CD4-positive, alpha-beta memory T cell (primary cell): ENCODE results near the gene QSOX2. TPM values are rescaled to one million over a fixed set of nuclear protein-coding genes. Genes with fewer than 3 reads are reported as not detected.

Experiments
- CTCF ChIA-PET: fragments of 350-600 bp; sonication (Branson Sonifier 250); formaldehyde crosslinking; loops from one replicate; lab custom pipeline; 2021; ENCODE audit warnings: inconsistent platforms; ENCODE audit not compliant: partially characterized antibody; lab: Charles Lee
- POLR2A ChIA-PET: fragments of 350-600 bp; sonication (Branson Sonifier 250); formaldehyde crosslinking; loops from one replicate; lab custom pipeline; 2021; ENCODE audit not compliant: partially characterized antibody; lab: Charles Lee
- DNase-seq, 5 donors: peaks; one replicate each; pipeline versions ENCODE4 v3.0.0 to v3.0.0-alpha.2; 2020 to 2022; ENCODE audit warnings: mixed read lengths in 1 of 5
- H3K27ac ChIP-seq: one replicate; pipeline ENCODE4 v1.7.0; 2013; ENCODE audit warnings: low read depth, low read length
- H3K27me3 ChIP-seq: 2 replicates; pipeline ENCODE4 v1.7.0; 2013; ENCODE audit warnings: mild to moderate bottlenecking, low read length, moderate library complexity; ENCODE audit not compliant: insufficient read depth
- H3K36me3 ChIP-seq: 2 replicates; pipeline ENCODE4 v1.7.0; 2013; ENCODE audit warnings: mild to moderate bottlenecking, low read length, moderate library complexity; ENCODE audit not compliant: insufficient read depth
- H3K4me1 ChIP-seq: 2 replicates; pipeline ENCODE4 v1.7.0; 2013; ENCODE audit warnings: mild to moderate bottlenecking, low read length, moderate library complexity; ENCODE audit not compliant: insufficient read depth
- H3K4me3 ChIP-seq, 2 donors: one replicate each; pipeline ENCODE4 v1.7.0; 2013; ENCODE audit warnings: low read length in 2 of 2, mild to moderate bottlenecking in 1 of 2
- H3K9me3 ChIP-seq, 2 donors: one replicate each; pipeline ENCODE4 v1.7.0; 2013; ENCODE audit warnings: low read length in 2 of 2, control low read depth in 1 of 2; ENCODE audit not compliant: control insufficient read depth in 1 of 2
- H3K27ac Mint-ChIP-seq, 7 donors: one replicate each; pipeline ENCODE4 v1.8.0; 2020 to 2021; ENCODE audit warnings: mixed read lengths in 7 of 7, mild to moderate bottlenecking in 6 of 7, inconsistent platforms in 3 of 7, moderate library complexity in 3 of 7
- H3K27me3 Mint-ChIP-seq, 2 donors: one replicate each; pipeline ENCODE4 v1.8.0; 2020 to 2021; ENCODE audit warnings: mixed read lengths in 2 of 2
- H3K36me3 Mint-ChIP-seq, 2 donors: one replicate each; pipeline ENCODE4 v1.8.0; 2020 to 2021; ENCODE audit warnings: mixed read lengths in 2 of 2, inconsistent platforms in 1 of 2, mild to moderate bottlenecking in 1 of 2
- H3K4me1 Mint-ChIP-seq, 4 donors: one replicate each; pipeline ENCODE4 v1.8.0; 2020 to 2021; ENCODE audit warnings: mixed read lengths in 4 of 4, mild to moderate bottlenecking in 1 of 4
- H3K4me3 Mint-ChIP-seq, 8 donors: one replicate each; pipeline ENCODE4 v1.8.0; 2020 to 2021; ENCODE audit warnings: mixed read lengths in 8 of 8, mild to moderate bottlenecking in 7 of 8, moderate library complexity in 6 of 8, inconsistent platforms in 3 of 8
- H3K9me3 Mint-ChIP-seq, 8 donors: one replicate each; pipeline ENCODE4 v1.8.0; 2020 to 2021; ENCODE audit warnings: mixed read lengths in 8 of 8, mild to moderate bottlenecking in 5 of 8, inconsistent platforms in 3 of 8, moderate library complexity in 1 of 8
- intact Hi-C: fragments of 100-400 bp; cut with micrococcal nuclease; formaldehyde crosslinking; loops from one replicate; pipeline ENCODE4 v1.15.1; 2023
- polyA plus RNA-seq, 2 donors: library from polyadenylated mRNA; unstranded; fragments of 300-500 nt; fragmentation: Illumina TruSeq; gene quantifications; one replicate each; pipeline ENCODE4 v1.2.3, GENCODE V29; 2021
- total RNA-seq, 2 experiments: library from RNA; stranded (reverse); gene quantifications; one replicate each; pipeline ENCODE4 v1.2.3, GENCODE V29; 2021

Gene QSOX2
- total and polyA plus RNA-seq, 4 experiments from 2014 or later, result 0.35 to 15.0 (median 7.9) TPM

DNA sequence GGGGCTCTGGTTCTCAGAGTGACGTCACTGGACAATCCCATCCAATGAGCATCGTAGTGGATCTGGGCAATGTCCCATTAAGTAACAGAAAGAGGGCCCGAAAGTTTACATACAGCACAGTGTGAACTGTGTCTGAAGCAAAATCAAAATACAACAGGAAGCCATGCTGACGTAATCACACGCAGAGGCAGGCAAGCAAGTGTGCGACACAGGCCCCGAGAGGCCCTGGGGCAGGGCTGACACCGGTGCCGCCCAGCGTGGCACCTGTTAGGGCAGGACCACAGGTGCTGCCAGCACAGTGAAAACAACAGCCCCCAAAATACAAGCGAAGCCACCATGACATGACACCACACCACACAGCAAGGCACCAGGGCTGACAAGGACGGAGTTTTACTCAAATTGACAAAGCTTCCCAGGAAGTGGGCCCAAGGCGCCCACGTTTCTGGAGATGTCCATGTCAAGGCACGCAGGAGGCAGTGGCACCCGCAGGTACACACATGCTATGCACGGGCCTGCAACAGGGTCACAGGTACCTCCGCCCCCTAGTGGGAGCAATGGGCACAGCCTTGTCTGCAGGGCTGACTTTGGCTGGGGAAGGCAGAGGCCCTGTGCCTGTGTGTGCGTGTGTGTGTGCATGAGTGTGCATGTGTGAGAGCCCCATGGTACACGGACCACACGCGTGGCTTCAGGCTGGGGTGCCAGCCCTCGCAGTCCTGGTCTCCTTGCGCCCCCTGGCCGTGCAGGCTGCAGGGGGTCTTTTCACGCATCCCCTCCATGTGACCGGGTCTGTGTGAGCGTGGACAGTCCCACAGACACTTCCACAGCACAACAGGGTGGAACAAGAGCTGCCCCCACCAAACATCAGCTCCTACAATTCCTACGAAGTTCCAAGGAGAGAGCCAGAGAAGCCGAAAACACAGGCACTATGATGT lies 19.6 kb downstream of the QSOX2 start:
- intact Hi-C loops, result no loop called here
- H3K27ac Mint-ChIP-seq, result peak overlapping the region; percentile 88 to 99 (median 97)
- H3K4me3 Mint-ChIP-seq, result peak overlapping the region; percentile 37 to 78 (median 70)
- peaks cover 0 to 2% (median 0%) of the 10 kb centered on the region in 8 donors for H3K9me3 Mint-ChIP-seq
- Histone ChIP-seq H3K27ac (peak overlapping the region; percentile 68), H3K27me3 (no peaks in the 10 kb centered on the region), H3K9me3 (no peaks in the 10 kb centered on the region), H3K4me3 (peak overlapping the region in 1 of 2 donors; percentile 2), H3K4me1 (peaks cover 40% of the 10 kb centered on the region), H3K36me3 (peaks cover 19% of the 10 kb centered on the region)
- DNase-seq, result peak; percentile 73 to 82 (median 77)
- POLR2A ChIA-PET, result interaction anchor here (0.6 to 1.3 kb wide), 2 partner anchors 19 to 41 kb away, joined by 3 read pairs; no protein-coding TSS in a partner anchor
- H3K4me1 Mint-ChIP-seq, result peaks cover 18 to 51% (median 22%) of the 10 kb centered on the region in 4 donors
- CTCF ChIA-PET, result interaction anchor here (0.6 to 1.5 kb wide), 3 partner anchors 9 to 14 kb away, joined by 3 to 4 read pairs (median 3); no protein-coding TSS in a partner anchor
- H3K36me3 Mint-ChIP-seq, result peaks cover 16 to 38% of the 10 kb centered on the region in 2 donors
- no peaks in the 10 kb centered on the region for H3K27me3 Mint-ChIP-seq

DNA sequence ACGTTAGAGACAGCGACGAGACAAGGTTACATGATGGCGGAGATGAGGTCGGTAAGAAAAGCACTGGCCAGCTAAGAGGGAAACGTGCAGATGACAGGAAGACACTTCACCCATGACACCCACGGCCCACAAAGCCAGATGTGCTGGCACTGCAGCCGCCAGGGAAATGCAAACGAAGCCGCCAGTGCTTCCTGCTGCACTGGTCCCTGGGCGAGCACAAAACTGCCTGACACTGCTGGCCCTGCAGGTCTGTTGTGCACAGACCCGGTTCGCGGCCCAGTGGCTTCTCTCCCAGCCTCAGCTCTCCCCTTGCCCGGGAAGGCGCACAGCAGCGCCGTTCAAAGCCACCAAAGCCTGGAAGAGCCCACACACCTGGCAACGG lies 20.3 kb downstream of the QSOX2 start:
- Histone ChIP-seq H3K9me3 (no peaks in the 10 kb centered on the region), H3K4me1 (peaks cover 46% of the 10 kb centered on the region), H3K36me3 (peaks cover 21% of the 10 kb centered on the region), H3K27me3 (no peaks in the 10 kb centered on the region), H3K4me3 (peak overlapping the region in 1 of 2 donors; percentile 2), H3K27ac (peak overlapping the region; percentile 68)
- no peaks in the 10 kb centered on the region for H3K27me3 Mint-ChIP-seq
- H3K9me3 Mint-ChIP-seq, result no peaks in the 10 kb centered on the region
- H3K36me3 Mint-ChIP-seq, result peaks cover 20 to 43% of the 10 kb centered on the region in 2 donors
- intact Hi-C loops, result no loop called here
- peaks cover 17 to 50% (median 24%) of the 10 kb centered on the region in 4 donors for H3K4me1 Mint-ChIP-seq
- ChIA-PET CTCF (interaction anchor here (0.6 to 1.5 kb wide), 4 partner anchors 8 to 20 kb away, joined by 3 to 6 read pairs (median 4); no protein-coding TSS in a partner anchor), POLR2A (interaction anchor here (0.6 to 1.3 kb wide), 4 partner anchors 19 to 42 kb away, joined by 3 read pairs; partner anchors contain the start of gene QSOX2)
- peak overlapping the region; percentile 37 to 78 (median 72) for H3K4me3 Mint-ChIP-seq
- peak in 2 of 5 donors; percentile 58 to 68 for DNase-seq
- H3K27ac Mint-ChIP-seq, result peak overlapping the region; percentile 88 to 99 (median 97)

DNA sequence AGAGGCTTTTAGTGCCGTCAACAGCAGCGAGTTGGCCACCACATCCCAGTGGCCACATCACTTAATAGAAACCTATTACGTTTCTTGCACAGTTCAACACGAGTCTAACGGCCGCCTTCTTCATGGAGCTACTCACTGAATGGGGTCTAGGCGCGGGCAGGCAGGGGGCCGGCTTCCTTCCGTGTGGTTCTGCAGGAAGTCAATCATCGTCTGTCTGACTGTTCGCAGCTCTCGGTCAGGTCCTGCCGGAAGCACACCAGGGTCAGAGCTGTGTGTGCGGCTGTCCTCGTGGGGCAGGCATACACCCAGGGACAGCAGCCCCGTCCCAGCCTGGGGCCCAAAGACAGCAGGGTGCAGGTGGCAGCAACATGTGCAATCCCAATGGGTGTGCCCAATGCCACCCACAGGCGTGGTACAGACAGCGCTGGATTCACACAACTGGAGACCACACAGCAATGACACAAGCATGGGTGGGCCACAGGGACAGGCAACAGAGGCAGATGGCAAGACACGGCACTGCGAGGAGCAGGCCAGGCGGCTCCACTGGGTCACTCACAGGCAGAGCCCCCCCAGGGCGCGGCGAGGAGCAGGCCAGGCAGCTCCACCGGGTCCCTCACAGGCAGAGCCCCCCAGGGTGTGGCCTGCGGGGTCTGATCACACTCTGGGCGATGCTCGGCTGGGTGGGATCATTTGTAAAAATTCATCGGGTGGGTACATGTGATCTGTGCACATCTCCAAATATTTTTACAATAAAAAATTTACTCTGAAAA lies 21.6 kb downstream of the QSOX2 start:
- H3K27me3 Mint-ChIP-seq, result no peaks in the 10 kb centered on the region
- H3K9me3 Mint-ChIP-seq, result no peaks in the 10 kb centered on the region
- no peaks in the 10 kb centered on the region for H3K9me3 ChIP-seq
- peaks cover 24 to 47% of the 10 kb centered on the region in 2 donors for H3K36me3 Mint-ChIP-seq
- peak overlapping the region in 3 of 8 donors; percentile 17 to 75 (median 52) for H3K4me3 Mint-ChIP-seq
- intact Hi-C loops, result no loop called here
- peaks cover 16 to 54% (median 26%) of the 10 kb centered on the region in 4 donors for H3K4me1 Mint-ChIP-seq
- no peak overlapping the region for H3K4me3 ChIP-seq
- H3K27ac ChIP-seq, result peak overlapping the region; percentile 68
- H3K27me3 ChIP-seq, result no peaks in the 10 kb centered on the region
- no peak for DNase-seq
- H3K27ac Mint-ChIP-seq, result peak overlapping the region; percentile 51 to 98 (median 85)
- POLR2A ChIA-PET, result interaction anchor here (1.1 kb wide), 2 partner anchors 22 to 43 kb away, joined by 3 to 5 read pairs; partner anchors contain the start of gene QSOX2
- peaks cover 21% of the 10 kb centered on the region for H3K36me3 ChIP-seq
- peaks cover 51% of the 10 kb centered on the region for H3K4me1 ChIP-seq
- CTCF ChIA-PET, result interaction anchor here (1.1 to 1.5 kb wide), 3 partner anchors 9 to 21 kb away, joined by 3 to 6 read pairs (median 4); no protein-coding TSS in a partner anchor

DNA sequence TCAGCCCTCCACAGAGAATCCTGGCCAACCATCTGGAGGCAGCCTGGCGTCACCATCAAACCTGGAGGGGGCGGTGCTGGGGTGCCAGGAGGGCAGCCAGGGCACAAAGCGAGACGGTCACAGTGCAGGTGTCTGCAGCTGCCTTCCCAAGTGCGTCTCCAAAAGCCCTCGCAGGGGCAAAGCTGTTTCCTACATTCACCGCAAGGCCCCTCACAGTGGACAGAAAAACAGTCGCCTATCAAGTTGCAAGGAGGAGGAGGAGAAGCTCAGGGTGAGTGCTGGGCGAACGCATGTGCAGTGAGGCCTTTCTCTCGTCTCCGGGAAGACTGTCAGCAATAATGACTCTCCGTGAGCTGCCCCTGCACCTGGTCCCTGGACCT lies 22.7 kb downstream of the QSOX2 start:
- H3K36me3 ChIP-seq, result peaks cover 25% of the 10 kb centered on the region
- CTCF ChIA-PET, result no interaction called here

DNA sequence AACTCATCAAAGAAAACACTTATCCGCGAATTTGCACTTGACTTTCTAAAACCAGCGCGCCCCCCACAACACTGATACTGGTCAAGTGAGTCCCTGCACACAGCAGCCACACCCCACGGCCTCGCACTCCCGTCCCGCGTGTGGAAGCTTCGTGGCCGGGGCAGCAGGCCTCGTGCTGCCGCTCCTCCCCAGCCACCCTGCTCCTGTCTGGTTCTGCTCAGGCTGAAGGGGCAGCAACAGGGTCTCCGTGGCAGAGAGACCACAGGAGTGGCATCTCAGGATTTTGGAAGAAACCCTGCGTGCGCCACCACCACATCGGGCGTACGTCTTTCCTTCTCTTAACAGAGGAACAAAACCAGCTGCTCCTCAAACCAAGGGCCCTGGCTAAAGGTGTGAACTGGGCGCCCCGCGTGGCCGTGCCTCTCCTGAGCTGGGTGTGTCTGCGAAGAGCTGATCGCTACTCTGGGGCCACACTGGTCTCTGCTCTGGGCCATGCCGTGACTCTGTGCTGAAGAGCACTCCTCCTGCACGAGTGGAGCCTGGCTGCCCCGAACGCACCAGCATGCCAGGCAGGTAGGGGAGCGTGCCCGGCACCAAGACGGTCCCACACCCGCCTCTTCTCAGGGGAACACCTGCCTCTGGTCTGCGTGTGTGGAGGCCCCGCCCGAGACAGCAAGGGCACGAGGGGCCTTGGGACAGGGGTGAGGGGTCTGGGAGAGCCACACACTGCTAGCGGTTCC lies 23.3 kb downstream of the QSOX2 start:
- no peaks in the 10 kb centered on the region for H3K27me3 ChIP-seq
- intact Hi-C loops, result no loop called here
- Mint-ChIP-seq H3K36me3 (peaks cover 27 to 50% of the 10 kb centered on the region in 2 donors), H3K27ac (peak overlapping the region in 2 of 7 donors; percentile 19 to 77), H3K4me1 (peaks cover 14 to 49% (median 23%) of the 10 kb centered on the region in 4 donors), H3K27me3 (no peaks in the 10 kb centered on the region), H3K4me3 (no peak overlapping the region), H3K9me3 (no peaks in the 10 kb centered on the region)
- H3K4me1 ChIP-seq, result peaks cover 51% of the 10 kb centered on the region
- POLR2A ChIA-PET, result no interaction called here
- CTCF ChIA-PET, result no interaction called here
- H3K9me3 ChIP-seq, result no peaks in the 10 kb centered on the region
- H3K27ac ChIP-seq, result no peak overlapping the region
- no peak overlapping the region for H3K4me3 ChIP-seq
- DNase-seq, result no peak
- H3K36me3 ChIP-seq, result peaks cover 26% of the 10 kb centered on the region

More for the DNA sequence above, 22.7 kb downstream of the QSOX2 start:
- peaks cover 27 to 50% of the 10 kb centered on the region in 2 donors for H3K36me3 Mint-ChIP-seq
- no peaks in the 10 kb centered on the region for H3K27me3 Mint-ChIP-seq
- no peaks in the 10 kb centered on the region for H3K9me3 ChIP-seq
- H3K27ac ChIP-seq, result no peak overlapping the region
- peaks cover 15 to 49% (median 24%) of the 10 kb centered on the region in 4 donors for H3K4me1 Mint-ChIP-seq
- POLR2A ChIA-PET, result no interaction called here
- H3K4me1 ChIP-seq, result peaks cover 51% of the 10 kb centered on the region
- H3K9me3 Mint-ChIP-seq, result no peaks in the 10 kb centered on the region
- H3K4me3 Mint-ChIP-seq, result no peak overlapping the region
- H3K27ac Mint-ChIP-seq, result peak overlapping the region in 1 of 7 donors; percentile 86
- DNase-seq, result no peak
- H3K4me3 ChIP-seq, result no peak overlapping the region
- intact Hi-C loops, result no loop called here
- H3K27me3 ChIP-seq, result no peaks in the 10 kb centered on the region

DNA sequence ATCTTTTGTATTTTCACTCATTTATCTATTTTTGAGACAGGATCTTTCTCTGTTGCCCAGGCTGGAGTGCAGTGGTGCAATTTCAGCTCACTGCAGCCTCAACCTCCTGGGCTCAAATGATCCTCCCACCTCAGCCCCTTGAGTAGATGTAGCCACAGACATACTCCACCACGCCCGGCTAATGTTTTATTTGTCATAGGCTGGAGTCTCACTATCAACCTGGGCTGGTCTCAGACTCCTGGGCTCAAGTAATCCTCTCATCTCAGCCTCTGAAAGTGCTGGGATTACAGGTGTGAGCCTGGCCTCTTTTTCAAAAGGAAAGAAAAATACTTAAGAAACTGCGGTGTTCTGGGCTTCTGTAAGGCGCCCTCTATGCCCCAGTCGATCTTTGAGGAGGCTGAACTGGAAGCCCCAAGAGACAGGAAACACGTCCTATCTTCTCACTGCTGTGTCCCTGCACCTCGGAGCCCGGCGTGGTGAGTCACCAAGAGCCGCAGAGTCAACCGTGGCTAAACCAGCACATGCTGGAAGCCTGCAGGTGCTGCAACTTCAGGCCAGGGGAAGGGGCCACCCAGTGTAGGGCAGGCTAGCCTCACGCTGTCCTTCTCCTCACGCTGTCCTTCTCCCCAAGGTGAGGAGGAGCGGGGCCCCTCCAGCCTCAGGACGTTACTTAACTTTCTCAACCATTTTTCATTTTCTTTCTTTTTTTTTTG lies 25.4 kb downstream of the QSOX2 start:
- ChIA-PET CTCF (no interaction called here), POLR2A (no interaction called here)
- Mint-ChIP-seq H3K27ac (peak overlapping the region; percentile 16 to 80 (median 66)), H3K4me1 (peaks cover 7 to 30% (median 11%) of the 10 kb centered on the region in 4 donors), H3K4me3 (peak overlapping the region in 2 of 8 donors; percentile 32 to 61), H3K9me3 (no peaks in the 10 kb centered on the region), H3K27me3 (no peaks in the 10 kb centered on the region), H3K36me3 (peaks cover 30 to 53% of the 10 kb centered on the region in 2 donors)
- intact Hi-C loops, result no loop called here
- H3K27me3 ChIP-seq, result no peaks in the 10 kb centered on the region
- H3K36me3 ChIP-seq, result peaks cover 43% of the 10 kb centered on the region
- H3K4me3 ChIP-seq, result no peak overlapping the region
- peaks cover 35% of the 10 kb centered on the region for H3K4me1 ChIP-seq
- peak; percentile 27 to 68 (median 41) for DNase-seq
- H3K27ac ChIP-seq, result no peak overlapping the region
- H3K9me3 ChIP-seq, result no peaks in the 10 kb centered on the region
